SKM-1 (cell line): ENCODE data around the gene ANKRD17.

Source experiments
- DNase-seq: peaks from one replicate; lab custom pipeline; 2025; ENCODE audit not compliant: unreplicated experiment; lab: John Stamatoyannopoulos, UW

Gene ANKRD17

DNA sequence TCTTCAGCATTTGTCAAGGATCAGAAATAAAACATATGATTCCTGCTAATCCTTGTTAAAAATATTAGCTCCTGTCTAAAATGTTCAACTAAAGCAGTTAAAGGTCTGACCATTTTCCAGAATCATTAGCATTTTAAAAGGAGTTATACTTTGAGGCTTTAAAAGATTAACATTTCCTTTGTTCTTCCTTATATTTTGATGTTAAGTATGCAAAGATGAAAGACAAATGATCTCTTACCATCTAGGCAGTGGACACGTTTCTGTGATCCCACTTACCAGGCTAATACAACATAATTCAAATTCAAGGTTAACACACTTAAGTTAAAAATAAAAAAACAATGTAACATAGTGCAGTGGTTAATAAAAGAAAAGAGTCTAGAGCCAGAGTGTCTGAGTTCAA lies 127.3 kb downstream of the ANKRD17 start:
- no peak for DNase-seq

DNA sequence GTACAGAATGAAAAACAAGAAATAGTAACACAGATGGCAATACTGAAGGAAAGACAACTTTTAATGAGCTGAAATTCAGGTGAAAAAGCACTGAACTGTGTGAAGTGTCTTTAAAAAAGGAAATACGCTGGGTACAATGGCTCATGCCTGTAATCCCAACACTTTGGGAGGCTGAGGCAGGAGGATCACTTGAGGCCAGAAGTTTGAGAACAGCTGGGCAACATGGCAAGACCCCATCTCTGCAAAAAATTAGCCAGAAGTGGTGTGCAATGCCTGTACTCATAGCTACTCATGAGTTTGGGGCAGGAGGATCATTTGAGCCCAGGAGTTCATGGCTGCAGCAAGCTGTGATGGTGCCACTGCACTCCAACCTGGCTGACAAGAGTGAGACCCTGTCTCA lies 129.3 kb downstream of the ANKRD17 start:
- DNase-seq: no peak

DNA sequence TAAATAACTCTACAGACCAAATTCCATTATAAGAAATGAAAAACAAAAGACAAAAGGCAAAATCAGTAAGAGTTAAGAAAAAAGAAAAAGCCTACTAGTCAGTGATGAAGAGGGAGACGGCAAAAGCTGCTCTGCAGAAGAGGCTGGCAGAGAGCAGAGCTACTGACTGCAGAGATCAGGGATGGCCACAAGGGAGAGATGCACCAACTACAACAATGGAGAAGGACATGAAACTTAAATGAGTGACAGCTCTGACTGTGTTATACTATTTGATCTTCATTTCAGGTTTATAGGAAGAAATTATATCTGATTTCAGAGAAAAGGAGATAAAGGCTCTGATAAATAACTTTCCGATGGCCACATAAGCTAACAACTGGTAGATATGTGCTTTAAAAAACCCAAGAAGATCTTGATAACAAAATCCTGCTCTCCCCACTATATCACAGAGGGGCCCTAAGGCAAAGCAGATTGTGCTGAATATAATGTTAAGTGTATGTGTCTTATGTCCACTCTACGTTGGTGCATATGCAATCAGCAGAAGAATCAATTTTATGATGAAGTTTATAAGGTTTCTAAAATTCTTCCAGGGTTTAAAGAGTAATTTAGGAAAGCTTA lies 130.7 kb downstream of the ANKRD17 start:
- no peak for DNase-seq

DNA sequence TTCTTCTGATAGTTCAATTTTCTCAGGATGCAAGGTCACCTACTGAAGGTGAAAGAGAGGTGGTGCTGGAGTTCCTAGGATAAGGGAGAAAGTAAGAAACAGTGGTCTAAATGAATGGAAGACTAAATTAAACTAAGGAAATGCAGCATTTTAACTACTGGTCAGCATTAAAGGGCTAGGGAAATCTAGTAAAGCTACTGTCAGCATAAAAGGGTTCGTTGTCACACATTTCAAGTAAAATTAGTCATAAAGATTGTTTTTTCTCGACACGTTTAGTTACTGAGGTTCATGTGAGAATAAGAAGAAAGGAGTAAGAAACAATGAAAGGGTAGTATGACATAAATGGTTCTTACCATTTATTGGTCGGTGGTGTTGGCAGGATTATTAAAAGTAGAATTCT lies 149.1 kb downstream of the ANKRD17 start:
- no peak for DNase-seq

DNA sequence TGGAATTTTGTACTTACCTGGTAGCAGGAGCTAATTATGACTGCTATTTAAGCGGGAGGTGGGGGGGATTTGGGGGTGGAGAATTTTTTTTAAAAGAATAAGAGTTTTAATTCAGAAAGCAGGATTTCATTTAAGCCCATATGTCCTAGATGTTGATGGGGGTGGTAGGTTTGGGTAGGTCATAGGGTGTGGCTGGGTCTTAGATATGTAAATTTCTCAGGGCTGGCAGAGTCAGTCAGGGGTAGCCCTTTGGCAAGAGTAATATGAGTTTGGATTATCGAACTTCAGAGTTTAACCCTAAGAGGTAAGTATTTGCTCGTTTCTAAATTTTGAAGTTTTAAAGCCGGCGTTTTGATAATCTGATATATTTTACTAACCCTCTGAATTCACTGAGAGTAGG lies 153.9 kb downstream of the ANKRD17 start:
- DNase-seq: no peak

DNA sequence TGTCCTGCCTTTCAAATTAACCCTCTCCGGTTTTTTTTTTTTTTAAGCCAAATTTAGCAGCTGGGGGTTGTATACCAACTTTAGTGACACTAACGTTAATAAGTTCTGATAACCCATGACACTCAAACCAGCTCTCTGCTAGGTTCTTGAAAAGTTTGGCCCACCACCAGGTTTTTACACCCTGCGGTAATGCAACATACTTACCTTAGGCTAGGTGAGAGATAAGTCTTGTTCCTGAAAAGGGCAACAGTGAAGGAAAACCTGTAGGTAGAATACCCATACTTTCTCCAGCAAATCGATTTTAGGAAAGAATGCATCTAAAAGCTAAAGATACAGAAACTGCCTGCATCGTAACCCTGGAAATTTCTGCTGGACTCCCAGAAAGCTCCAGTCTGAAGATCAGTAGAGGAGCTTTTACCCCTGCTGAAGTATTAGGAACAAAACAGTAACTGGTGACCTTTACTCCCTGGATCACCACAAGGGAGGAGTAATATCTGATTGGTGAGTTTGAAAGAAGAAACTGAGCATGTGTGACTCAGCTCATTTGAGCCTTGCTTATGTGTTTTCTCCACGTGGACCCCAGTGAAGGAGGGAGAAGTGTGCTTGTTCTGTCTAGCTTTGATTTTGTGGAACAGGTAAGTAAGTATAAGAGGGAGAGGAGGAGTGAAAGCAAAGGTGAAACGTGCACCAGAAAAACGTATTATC lies 154.6 kb downstream of the ANKRD17 start:
- no peak for DNase-seq

DNA sequence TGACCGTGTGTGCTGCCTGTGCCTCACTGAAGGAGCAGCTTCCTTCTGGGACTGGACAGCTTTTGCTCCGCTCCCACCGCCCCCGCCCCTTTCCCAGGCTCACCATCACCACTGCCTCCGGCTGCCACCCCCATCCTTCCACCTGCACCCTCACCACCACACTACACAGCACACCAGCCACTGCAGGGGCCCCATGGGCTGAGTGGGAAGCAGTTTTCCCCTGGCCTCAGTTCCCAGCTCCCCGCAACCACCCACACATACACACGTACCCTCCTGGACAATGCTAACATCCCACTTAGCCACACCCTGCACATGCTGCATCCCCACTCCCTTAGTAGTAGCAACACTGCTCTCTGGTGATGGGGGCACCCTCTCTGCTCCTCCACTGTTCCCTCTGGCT lies 159.5 kb downstream of the ANKRD17 start:
- DNase-seq: no peak

DNA sequence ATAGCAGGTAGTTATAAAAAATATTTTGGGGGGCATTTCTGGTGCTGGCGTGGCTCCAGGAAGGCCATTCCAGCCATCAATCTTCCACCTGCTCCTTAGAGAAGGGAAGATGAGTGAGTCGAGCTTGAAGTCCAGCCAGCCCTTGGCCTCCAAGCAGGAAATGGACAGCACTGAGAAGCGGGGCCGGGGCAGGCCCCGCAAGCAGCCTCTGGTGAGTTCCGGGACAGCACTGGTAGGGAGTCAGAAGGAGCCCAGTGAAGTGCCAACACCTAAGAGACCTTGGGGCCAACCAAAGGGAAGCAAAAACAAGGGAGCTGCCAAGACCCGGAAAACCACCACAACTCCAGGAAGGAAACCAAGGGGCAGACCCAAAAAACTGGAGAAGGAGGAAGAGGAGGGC lies 159.9 kb downstream of the ANKRD17 start:
- no peak for DNase-seq

DNA sequence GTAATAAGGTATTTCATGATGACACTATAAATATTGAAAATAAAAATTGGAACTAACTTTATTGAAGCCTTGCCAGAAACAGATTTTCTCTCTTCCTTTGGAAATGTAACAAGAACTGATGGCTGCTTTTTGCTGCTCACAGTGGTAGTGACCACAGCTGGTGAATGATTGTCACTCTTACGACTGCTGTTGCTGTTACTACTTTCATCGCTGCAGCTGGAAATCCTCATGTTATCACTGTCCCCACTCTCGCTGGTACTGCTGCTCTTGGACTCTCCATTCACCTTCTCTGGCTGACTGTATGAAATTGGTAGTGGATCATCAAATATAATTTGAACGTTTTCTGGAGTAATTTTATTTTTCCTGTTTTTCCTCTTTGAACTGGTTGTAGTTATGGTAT lies 160.6 kb downstream of the ANKRD17 start:
- no peak for DNase-seq

DNA sequence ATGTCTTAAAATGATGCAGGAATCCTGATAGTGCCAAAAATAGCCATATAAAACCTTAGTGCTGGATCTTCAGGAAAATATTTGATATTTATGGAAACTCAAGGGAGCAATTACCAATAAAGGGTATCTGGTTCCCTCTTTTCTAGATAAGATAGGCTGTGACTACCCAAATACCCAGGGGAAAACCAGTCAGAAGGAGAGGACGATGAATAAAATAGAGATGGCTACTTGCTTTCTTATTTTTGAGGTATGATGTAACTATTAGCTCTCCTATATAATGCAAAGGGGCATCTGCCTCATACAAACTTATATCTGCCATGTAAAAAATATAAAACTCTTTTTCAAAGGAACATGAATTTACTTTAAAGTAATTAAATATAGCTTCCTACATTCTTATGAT lies 165.7 kb downstream of the ANKRD17 start:
- DNase-seq: no peak

DNA sequence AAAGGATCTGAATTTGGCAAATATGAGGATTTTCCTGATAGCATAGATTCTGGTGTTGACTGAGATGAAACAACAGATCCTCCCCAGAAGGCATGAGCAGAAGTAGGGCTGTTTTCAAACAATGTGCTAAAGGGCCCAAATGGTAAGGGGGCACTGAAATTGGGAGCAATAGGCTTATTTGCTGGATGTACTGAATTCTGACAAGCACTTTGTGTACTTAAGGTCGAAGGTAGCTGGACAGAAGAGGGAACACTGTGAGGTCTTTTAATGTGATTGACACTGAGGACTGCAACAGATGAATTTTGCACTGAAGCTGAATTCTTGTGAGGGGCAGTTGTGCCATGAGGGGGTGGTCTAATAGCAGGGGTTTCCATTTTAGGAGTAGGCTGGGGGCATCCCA lies 167.9 kb downstream of the ANKRD17 start:
- DNase-seq: no peak

DNA sequence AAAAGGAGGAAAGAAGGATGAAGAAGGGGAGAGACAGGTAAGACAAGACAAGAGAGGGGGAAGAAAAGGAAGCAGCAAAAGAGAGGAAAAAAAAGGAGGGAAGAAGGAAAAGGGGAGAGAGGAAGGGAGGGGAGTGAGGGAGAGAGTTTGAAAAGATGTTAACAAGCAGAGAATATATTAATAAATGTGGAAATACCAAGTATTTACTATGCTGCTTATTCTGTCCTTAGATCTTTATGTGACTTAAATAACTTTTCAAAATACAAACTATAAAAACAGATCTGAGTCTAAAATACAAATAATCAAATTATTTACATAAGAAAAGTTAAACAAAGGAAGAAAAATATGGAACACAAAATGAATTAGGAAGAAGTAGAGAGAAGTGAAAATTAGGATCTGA lies 170.7 kb downstream of the ANKRD17 start:
- DNase-seq: no peak

DNA sequence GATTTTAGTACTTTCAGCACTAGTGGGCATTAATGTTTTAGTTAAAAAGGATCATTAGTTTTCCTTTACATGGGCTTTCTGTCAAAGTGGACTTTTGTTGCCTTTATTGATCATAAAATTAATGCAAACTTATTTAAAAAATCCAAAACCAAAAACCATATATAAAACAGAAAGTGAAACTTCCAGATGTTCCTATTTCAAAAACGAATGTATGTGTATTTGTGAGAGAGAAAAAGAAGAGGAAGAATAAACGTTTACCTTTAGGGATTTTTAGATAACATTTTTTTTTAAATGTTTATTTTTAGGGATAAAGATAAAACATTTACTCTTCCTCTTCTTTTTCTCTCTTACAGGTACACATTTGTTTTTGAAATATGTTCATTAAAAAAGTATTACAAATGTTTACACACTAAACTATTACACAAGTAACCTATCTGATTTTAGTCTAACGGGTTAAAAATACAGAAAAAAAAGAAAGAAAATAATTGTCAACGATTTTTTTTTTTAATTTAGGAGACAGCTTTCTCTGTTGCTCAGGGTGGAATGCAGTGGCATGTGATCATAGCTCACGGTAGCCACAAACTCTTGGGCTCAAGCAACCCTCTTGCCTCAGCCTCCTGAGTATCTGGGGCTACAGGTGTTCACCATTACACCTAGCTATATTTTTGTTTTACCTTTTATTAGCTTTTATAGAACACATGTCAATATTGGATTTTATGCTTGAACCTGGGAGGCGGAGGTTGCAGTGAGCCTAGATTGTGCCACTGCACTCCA lies 172.3 kb downstream of the ANKRD17 start:
- DNase-seq: no peak

DNA sequence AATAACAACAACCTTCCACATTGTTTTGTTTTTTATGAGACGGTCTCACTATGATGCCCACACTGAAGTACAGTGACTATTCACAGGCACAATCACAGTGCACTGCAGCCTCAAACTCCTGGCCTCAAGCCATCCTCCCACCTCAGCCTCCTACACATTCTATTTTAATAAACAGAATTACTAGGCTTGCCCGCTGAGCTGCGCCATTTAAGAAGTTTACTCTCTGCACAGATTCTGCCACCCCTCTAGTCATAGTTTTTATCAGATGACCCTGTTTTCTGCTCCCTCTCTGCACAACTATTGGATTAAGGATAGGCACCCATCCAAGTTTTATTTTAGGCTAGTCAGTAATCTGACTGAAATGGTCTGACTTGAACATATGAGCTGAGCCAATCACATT lies 177.8 kb downstream of the ANKRD17 start:
- DNase-seq: no peak

DNA sequence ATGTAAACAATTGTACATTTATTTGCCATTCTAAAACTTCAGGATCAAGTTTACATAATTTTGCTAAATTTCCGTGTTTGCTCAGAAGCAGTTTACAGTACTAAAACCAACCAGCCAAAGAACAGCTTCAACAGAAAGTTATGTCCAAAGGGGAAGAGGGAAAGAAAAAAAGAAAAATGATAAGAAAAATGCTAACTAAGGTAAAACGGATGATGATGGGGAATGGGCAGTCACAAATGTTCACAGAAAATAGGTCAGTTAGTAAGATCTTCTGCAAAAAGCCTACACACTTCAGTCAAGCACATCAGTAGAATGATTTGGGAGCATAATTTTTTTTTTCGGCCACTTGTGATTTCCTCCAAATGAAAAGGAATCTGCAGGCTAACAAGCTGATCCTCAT lies 182.8 kb downstream of the ANKRD17 start:
- DNase-seq: no peak

DNA sequence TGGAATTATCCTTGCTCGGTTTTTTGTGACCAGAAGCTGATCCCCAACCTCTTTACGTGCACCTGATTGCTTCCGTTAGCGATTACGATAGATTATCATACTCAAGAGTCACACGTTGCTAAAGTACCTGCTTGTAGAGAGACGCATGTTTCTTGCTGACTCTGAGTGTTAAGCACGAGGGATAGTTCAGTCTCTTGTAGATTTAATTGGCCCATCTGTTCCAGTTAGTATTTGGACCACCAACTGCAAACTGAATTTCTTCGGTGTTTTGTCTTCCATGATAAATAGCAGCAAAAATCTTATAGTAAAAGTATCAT lies 188.6 kb downstream of the ANKRD17 start:
- DNase-seq: no peak

DNA sequence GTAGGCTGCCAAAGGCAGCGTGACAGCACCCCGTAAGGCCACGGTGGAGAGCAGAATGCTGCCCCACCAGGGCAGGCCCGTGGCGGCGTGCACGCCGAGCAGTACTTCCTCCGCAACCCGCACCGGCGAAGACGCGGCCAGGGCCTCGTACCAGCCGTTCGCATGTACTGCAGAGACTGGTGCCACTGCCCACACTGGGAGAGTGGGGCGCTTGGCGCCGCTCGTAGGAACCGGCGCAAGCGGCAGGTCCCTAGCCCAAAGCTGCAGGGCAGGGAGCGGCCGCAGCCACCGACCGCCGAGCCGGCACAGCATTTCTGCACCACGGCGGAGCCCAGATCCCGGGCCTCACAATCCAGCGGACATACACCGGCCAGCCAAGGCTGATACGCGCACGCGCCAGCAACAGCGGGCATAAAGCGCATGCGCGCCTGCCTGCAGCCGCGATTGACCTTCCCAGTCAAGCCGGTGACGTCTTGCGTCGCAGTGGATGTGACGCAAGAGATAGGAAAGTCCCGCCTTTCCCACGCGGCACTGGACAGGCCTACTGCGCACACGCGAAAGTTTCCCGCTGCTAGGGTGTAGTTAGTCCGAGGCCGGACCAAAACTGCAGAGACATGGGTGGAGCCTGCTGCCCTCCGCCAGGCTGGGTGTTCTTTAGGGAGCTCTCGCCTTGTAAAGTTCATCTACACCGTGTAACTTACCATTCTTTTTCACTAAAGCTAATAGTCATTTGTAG lies 189.1 kb downstream of the ANKRD17 start, which contains the start of gene COX18:
Gene COX18, minus strand, starts transcription at position 379 of the 736 bp plus-strand sequence. Its CDS starts 67 bp downstream, at position 312.
- peak; percentile 97 for DNase-seq

DNA sequence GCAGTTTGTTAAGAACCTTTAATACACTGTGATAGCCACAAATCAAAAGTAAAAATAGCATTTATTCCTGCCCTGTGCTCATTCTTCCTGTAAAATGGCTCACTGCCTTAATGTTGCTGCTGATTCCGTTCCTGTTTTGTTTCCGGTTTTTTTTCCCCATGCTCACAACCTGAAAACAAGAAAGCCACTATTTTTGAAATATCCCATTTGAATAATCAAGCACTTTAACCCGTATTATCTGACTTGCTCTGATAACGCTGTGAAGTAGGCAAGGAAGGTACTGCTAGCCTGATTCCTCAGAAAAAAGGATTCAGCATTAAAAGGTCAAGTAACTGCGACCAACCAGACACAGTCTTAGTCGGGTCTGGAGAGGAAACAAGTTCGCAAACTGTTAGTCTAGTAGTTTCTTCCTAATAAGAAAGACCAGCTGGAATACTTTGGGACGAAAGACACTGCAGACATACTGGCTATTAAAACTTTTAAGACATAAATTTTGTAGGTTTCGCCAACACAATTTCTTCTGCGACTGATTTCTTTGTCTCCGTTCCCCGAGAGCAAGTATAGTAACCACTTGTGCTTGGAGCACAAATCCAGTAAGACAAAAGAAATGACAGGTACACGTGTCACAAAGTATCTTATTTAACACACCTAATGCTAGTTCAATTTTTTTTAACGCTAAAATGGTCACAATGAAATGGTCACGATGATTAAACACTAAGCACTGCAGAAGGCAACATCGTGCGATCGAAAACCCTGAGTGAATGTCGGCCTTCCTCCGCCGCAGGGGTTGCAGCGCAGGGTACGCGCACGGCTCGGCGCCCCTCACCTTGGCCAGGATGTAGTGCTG lies 189.9 kb downstream of the ANKRD17 start:
- DNase-seq: peak; percentile 40

DNA sequence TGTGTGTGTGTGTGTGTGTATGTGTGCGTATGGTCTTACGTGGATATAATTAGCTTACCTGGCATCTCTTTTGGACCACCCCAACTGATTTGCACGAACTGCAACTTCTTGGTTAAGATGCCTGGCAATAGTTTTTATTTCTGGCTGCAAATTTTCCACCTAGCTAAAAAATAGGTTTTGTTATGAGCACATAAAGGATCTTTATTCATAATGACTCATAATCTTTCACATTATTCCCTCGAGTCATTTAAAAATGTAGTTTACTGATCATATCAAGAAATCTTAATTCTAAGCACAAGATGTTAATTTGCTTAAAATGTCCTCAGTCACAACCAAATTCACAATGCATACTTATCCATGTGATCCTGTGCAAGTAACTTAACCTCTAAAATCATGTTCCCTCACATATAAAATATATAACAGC lies 190.6 kb downstream of the ANKRD17 start:
- no peak for DNase-seq

DNA sequence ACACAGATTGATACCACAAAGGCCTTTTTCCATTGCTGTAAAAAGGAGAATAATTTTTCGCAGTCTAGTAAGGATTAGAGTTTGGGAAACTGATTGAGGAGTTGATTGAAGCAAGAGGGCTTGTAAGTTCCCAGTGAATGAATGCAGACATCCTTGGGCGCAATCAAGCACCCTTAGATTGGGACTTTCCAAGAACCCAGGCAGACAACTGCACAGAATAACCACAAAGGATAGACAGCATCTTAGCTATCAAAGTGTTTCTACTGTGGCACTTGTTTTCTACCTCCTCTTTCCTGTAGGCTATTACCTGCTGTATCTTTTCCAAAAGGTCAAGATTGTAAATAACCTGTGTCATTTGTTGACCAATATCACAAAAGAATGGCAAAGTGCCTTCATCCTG lies 191.7 kb downstream of the ANKRD17 start:
- no peak for DNase-seq

DNA sequence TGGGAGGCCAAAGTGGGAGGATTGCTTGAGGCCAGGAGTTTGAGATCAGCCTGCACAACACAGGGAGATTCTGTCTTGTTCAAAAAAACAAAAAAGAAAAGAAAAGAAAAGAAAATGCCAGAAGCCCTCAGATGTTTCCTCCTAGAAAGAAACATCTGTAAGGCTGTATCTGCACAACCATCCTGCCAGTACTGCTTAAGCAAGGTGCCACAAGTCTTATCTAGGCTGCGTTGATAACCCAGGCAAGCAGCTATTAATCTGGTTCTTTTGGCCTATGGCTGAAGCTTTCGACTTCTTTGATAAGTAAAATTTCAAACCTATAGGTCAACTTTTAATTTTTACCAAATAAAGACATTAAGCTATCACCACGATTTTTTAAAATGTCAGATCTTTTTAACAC lies 192.2 kb downstream of the ANKRD17 start:
- DNase-seq: no peak
